ENCODE results near the gene RAI14.
A peak's percentile ranks its signal among the peaks of the same experiment; 100 is the strongest.

The RAI14 gene

DNA sequence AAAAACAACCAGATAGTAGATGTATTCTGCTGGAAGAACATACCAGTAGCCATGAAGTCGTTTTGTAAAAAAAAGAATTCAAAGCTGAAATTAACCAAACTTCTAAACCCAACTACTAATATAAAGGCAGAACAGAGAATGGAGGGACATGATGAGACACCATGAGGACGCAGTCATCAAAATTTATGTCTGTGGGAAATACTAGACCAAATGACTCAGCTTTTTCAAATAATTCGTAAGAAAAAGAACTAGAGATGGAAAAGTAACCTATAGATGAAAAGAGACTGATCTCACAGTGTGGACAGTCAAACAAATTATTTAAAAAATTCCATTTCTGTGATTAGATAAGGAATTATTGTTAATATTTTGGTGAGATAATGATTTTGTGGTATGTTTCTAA, 193.1 kb downstream of the RAI14 start:
- peak in 1 of 2 donors; percentile 68 for DNase-seq
- no peaks in the 10 kb centered on the region for H3K9me3 ChIP-seq (ENCODE audit: insufficient read depth, low read depth, low read length)
- no peak overlapping the region for H3K9ac ChIP-seq (ENCODE audit: low read length)
- no peak overlapping the region for H3K27ac ChIP-seq (ENCODE audit: low read depth, low read length)
- no peak overlapping the region for H2BK5ac ChIP-seq (ENCODE audit: low read depth, low read length, poor library complexity)
- no peak overlapping the region for H3K23ac ChIP-seq (ENCODE audit: low read length)
- no peaks in the 10 kb centered on the region for H3K79me1 ChIP-seq (ENCODE audit: low read length)
- WGBS (ENCODE audit: extremely low coverage, insufficient coverage, insufficient read length): no CpG with 5 or more reads among the region's 3 CpGs
- H4K12ac ChIP-seq (ENCODE audit: low read depth, low read length): no peak overlapping the region
- no peak overlapping the region for H4K91ac ChIP-seq (ENCODE audit: low read depth, low read length)
- no peak overlapping the region for H3K18ac ChIP-seq (ENCODE audit: low read length)
- H3K4me3 ChIP-seq (ENCODE audit: low read depth, low read length): no peak overlapping the region
- H3K27me3 ChIP-seq (ENCODE audit: insufficient read depth, low read length): no peaks in the 10 kb centered on the region
- H2BK12ac ChIP-seq (ENCODE audit: low read length): no peak overlapping the region
- no peak overlapping the region for H3K14ac ChIP-seq (ENCODE audit: low read length)
- H4K8ac ChIP-seq (ENCODE audit: low read depth, low read length): no peak overlapping the region
- no peak overlapping the region for H2BK120ac ChIP-seq (ENCODE audit: insufficient read depth, low read length, poor library complexity)
- H3K36me3 ChIP-seq (ENCODE audit: control insufficient read depth in 1 of 2, insufficient read depth in 2 of 2, low read length in 2 of 2): no peaks in the 10 kb centered on the region
- H3K4me1 ChIP-seq (ENCODE audit: control insufficient read depth in 1 of 2, insufficient read depth in 2 of 2, low read length in 2 of 2): peaks cover 0 to 3% of the 10 kb centered on the region in 2 experiments
- no peak overlapping the region for H2AFZ ChIP-seq (ENCODE audit: insufficient read depth, low read length, poor library complexity)
- H3K79me2 ChIP-seq (ENCODE audit: control insufficient read depth, insufficient read depth, low read length, poor library complexity): no peaks in the 10 kb centered on the region
- H2AK5ac ChIP-seq (ENCODE audit: low read length): no peak overlapping the region
- no peak overlapping the region for H3K4me2 ChIP-seq (ENCODE audit: low read length)
- no peak overlapping the region for H3K4ac ChIP-seq (ENCODE audit: low read depth, low read length)

DNA sequence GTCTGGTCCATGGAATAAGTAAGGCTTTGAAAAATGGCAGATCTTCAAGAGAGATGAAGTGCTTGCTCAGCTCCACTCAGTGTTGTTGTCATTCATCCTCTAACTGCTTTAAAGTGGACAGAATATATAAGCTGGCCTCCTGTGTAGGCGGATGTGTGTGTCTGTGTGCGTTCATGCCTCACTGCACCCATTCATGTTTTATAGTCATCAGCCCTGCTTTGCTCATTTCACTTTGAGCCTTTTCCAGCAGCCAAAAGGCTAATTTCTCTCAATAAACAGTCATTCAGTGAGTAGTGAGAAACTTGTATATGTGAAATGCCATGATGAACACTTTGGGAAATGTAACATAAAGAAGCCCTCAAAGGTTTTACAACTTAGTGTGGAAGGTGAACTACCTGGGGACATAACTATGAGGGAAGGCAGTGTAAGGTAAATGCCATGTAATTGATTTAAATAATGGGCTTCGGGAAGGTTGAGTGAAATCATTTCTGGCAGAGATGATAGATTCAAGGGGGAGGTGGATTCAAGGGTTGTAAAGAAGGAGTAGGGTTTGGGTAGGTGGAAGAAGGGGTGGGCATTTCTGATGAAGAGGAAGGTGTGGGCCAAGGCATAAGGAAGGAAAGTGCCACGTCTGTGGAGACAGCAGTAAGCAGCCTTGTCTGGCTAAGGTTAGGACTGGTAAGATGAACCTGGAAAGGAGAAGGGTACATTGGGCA, 198.5 kb downstream of the RAI14 start:
- Histone ChIP-seq H2BK5ac (ENCODE audit: low read depth, low read length, poor library complexity) (no peak overlapping the region), H3K36me3 (ENCODE audit: control insufficient read depth in 1 of 2, insufficient read depth in 2 of 2, low read length in 2 of 2) (no peaks in the 10 kb centered on the region), H3K23ac (ENCODE audit: low read length) (no peak overlapping the region), H2BK12ac (ENCODE audit: low read length) (no peak overlapping the region), H2BK120ac (ENCODE audit: insufficient read depth, low read length, poor library complexity) (no peak overlapping the region), H3K18ac (ENCODE audit: low read length) (no peak overlapping the region), H3K27me3 (ENCODE audit: insufficient read depth, low read length) (no peaks in the 10 kb centered on the region), H3K4me2 (ENCODE audit: low read length) (no peak overlapping the region), H3K4me3 (ENCODE audit: low read depth, low read length) (no peak overlapping the region), H3K9ac (ENCODE audit: low read length) (no peak overlapping the region), H4K8ac (ENCODE audit: low read depth, low read length) (no peak overlapping the region), H2AFZ (ENCODE audit: insufficient read depth, low read length, poor library complexity) (no peak overlapping the region), H4K12ac (ENCODE audit: low read depth, low read length) (no peak overlapping the region), H3K14ac (ENCODE audit: low read length) (no peak overlapping the region), H3K4me1 (ENCODE audit: control insufficient read depth in 1 of 2, insufficient read depth in 2 of 2, low read length in 2 of 2) (no peaks in the 10 kb centered on the region), H2AK5ac (ENCODE audit: low read length) (no peak overlapping the region), H3K9me3 (ENCODE audit: insufficient read depth, low read depth, low read length) (no peaks in the 10 kb centered on the region), H3K27ac (ENCODE audit: low read depth, low read length) (no peak overlapping the region), H3K4ac (ENCODE audit: low read depth, low read length) (no peak overlapping the region), H3K79me1 (ENCODE audit: low read length) (no peaks in the 10 kb centered on the region), H4K91ac (ENCODE audit: low read depth, low read length) (no peak overlapping the region), H3K79me2 (ENCODE audit: control insufficient read depth, insufficient read depth, low read length, poor library complexity) (no peaks in the 10 kb centered on the region)
- DNase-seq: no peak
- WGBS (ENCODE audit: extremely low coverage, insufficient coverage, insufficient read length): no CpG with 5 or more reads among the region's 4 CpGs

DNA sequence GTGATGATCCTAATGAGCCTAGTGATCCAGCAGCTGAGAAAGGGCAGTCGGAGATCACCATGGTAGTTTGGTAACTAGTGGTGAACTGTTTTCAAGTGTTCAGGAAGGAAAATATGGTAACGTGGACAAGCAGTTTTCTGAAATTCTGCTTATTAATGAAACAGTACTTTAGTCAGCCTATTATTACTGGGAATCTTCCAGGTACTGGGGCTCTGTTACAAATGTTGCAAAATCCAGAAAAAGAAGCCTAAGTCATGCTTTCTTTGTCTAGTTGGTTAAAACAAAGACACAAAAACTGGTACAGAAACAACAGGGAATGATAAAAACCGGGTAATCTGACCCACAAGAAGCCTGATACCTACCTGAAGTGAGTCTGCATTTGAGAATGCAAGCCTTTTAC, 201.0 kb downstream of the RAI14 start:
- Histone ChIP-seq H3K27ac (ENCODE audit: low read depth, low read length) (no peak overlapping the region), H3K4ac (ENCODE audit: low read depth, low read length) (no peak overlapping the region), H2BK120ac (ENCODE audit: insufficient read depth, low read length, poor library complexity) (no peak overlapping the region), H2AFZ (ENCODE audit: insufficient read depth, low read length, poor library complexity) (no peak overlapping the region), H4K12ac (ENCODE audit: low read depth, low read length) (no peak overlapping the region), H3K4me1 (ENCODE audit: control insufficient read depth in 1 of 2, insufficient read depth in 2 of 2, low read length in 2 of 2) (no peaks in the 10 kb centered on the region), H2BK5ac (ENCODE audit: low read depth, low read length, poor library complexity) (no peak overlapping the region), H3K27me3 (ENCODE audit: insufficient read depth, low read length) (no peaks in the 10 kb centered on the region), H3K79me2 (ENCODE audit: control insufficient read depth, insufficient read depth, low read length, poor library complexity) (no peaks in the 10 kb centered on the region), H3K14ac (ENCODE audit: low read length) (no peak overlapping the region), H2AK5ac (ENCODE audit: low read length) (no peak overlapping the region), H3K79me1 (ENCODE audit: low read length) (no peaks in the 10 kb centered on the region), H3K18ac (ENCODE audit: low read length) (no peak overlapping the region), H3K36me3 (ENCODE audit: control insufficient read depth in 1 of 2, insufficient read depth in 2 of 2, low read length in 2 of 2) (no peaks in the 10 kb centered on the region), H3K23ac (ENCODE audit: low read length) (no peak overlapping the region), H3K9ac (ENCODE audit: low read length) (no peak overlapping the region), H3K4me2 (ENCODE audit: low read length) (no peak overlapping the region), H2BK12ac (ENCODE audit: low read length) (no peak overlapping the region), H3K9me3 (ENCODE audit: insufficient read depth, low read depth, low read length) (no peaks in the 10 kb centered on the region), H4K91ac (ENCODE audit: low read depth, low read length) (no peak overlapping the region), H4K8ac (ENCODE audit: low read depth, low read length) (no peak overlapping the region), H3K4me3 (ENCODE audit: low read depth, low read length) (no peak overlapping the region)
- DNase-seq: no peak
- WGBS (ENCODE audit: extremely low coverage, insufficient coverage, insufficient read length): no CpG with 5 or more reads among the region's 3 CpGs

DNA sequence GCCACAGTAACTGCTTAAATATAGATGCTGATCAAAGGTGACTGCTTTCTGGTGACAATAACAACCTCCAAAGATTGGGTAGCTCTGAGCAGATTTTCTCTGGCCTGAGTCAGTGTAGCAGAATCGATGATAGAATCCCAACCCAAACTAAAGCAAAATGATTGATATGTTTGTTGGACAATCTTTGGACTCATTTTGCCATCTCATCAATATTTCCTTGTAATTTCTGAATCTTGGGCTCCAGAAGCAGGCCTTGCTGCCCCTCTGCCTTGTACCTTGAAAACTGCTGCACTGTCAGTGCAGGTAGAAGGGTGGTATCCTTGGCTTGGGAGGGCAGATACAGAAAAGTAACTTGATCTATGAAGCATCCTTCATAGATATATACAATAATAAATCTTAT, 201.8 kb downstream of the RAI14 start:
- Histone ChIP-seq H3K4me3 (ENCODE audit: low read depth, low read length) (no peak overlapping the region), H3K4me1 (ENCODE audit: control insufficient read depth in 1 of 2, insufficient read depth in 2 of 2, low read length in 2 of 2) (no peaks in the 10 kb centered on the region), H3K4ac (ENCODE audit: low read depth, low read length) (no peak overlapping the region), H4K91ac (ENCODE audit: low read depth, low read length) (no peak overlapping the region), H4K8ac (ENCODE audit: low read depth, low read length) (no peak overlapping the region), H3K27ac (ENCODE audit: low read depth, low read length) (no peak overlapping the region), H3K4me2 (ENCODE audit: low read length) (no peak overlapping the region), H3K14ac (ENCODE audit: low read length) (no peak overlapping the region), H2AK5ac (ENCODE audit: low read length) (no peak overlapping the region), H3K23ac (ENCODE audit: low read length) (no peak overlapping the region), H3K9ac (ENCODE audit: low read length) (no peak overlapping the region), H3K79me1 (ENCODE audit: low read length) (no peaks in the 10 kb centered on the region), H2BK120ac (ENCODE audit: insufficient read depth, low read length, poor library complexity) (no peak overlapping the region), H3K18ac (ENCODE audit: low read length) (no peak overlapping the region), H3K79me2 (ENCODE audit: control insufficient read depth, insufficient read depth, low read length, poor library complexity) (no peaks in the 10 kb centered on the region), H2BK5ac (ENCODE audit: low read depth, low read length, poor library complexity) (no peak overlapping the region), H2AFZ (ENCODE audit: insufficient read depth, low read length, poor library complexity) (no peak overlapping the region), H2BK12ac (ENCODE audit: low read length) (no peak overlapping the region), H3K36me3 (ENCODE audit: control insufficient read depth in 1 of 2, insufficient read depth in 2 of 2, low read length in 2 of 2) (no peaks in the 10 kb centered on the region), H4K12ac (ENCODE audit: low read depth, low read length) (no peak overlapping the region), H3K27me3 (ENCODE audit: insufficient read depth, low read length) (no peaks in the 10 kb centered on the region), H3K9me3 (ENCODE audit: insufficient read depth, low read depth, low read length) (no peaks in the 10 kb centered on the region)
- WGBS (ENCODE audit: extremely low coverage, insufficient coverage, insufficient read length): no CpG with 5 or more reads among the region's 1 CpG
- DNase-seq: no peak

Data from trophoblast cell (in vitro differentiated cells and primary cell).